Measurements from ENCODE around the gene TMEM271. TPM values are rescaled to one million over a fixed set of nuclear protein-coding genes. Genes with fewer than 3 reads are reported as not detected.
"Not testable (repeated sequence)": the region's sequence is repeated elsewhere in the genome, so short reads cannot be mapped to it uniquely, and the experiment has no call there.

Gene TMEM271
- total and polyA plus RNA-seq, 10 of the 15 experiments (the other 5 are each of a cell fraction or from before 2014, with no cell fraction given) = not detected

DNA sequence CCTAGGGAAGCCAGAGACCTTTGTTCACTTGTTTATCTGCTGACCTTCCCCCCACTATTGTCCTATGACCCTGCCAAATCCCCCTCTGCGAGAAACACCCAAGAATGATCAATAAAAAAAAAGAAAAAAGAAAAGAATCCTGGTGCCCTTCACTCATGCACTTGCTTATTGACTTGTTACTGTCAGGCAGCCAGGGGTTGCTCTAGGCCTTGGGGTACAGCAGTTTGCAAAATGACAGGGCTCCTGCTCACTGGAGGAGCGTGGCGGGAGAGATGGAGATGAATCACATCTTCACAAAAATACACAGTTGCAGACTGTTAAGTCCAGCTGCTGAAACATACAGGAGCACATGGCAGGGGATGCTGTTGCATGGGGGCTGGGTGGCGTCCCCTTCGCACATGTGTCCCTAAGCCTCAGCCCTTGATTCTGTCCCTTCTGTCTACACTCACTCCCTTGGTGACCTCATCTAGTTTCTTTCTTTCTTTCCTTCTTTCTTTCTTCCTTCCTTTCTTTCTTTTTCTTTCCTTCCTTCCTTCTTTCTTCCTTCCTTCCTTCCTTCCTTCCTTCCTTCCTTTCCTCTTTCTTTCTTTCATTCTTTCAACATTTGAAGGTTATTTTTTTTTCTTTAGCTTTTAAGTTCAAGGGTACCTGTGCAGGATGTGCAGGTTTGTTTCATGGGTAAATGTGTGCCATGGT lies 16.9 kb upstream of the TMEM271 start:
- DNase-seq (ENCODE audit: low read depth, low spot score) = no peak
- POLR2A ChIA-PET = no interaction called here
- no TSS peak for BruUV-seq (replicated peaks)
- CTCF ChIA-PET = no interaction called here
- RAD21 ChIA-PET (ENCODE audit: unreplicated experiment) = no interaction called here
- SMC1A ChIA-PET (ENCODE audit: uncharacterized antibody, unreplicated experiment) = interaction anchor here (0.7 kb wide), 1 partner anchor 38 kb away, joined by 3 read pairs; no protein-coding TSS in a partner anchor
- intact Hi-C loops (cut with micrococcal nuclease; ENCODE audit: unreplicated experiment) = no loop called here
- Histone ChIP-seq H3K36me3 (ENCODE audit: control insufficient read depth in 2 of 2, insufficient read depth in 2 of 2, low read length in 1 of 2) (no peaks in the 10 kb centered on the region), H3K79me2 (ENCODE audit: control insufficient read depth, insufficient read depth, low read length) (no peaks in the 10 kb centered on the region), H3K27me3 (replicated peaks in 1 of 2; ENCODE audit: control insufficient read depth in 2 of 2, insufficient read depth in 2 of 2, low read length in 1 of 2) (no peaks in the 10 kb centered on the region), H3K9me3 (replicated peaks; ENCODE audit: control insufficient read depth, insufficient read depth, low read length) (no peaks in the 10 kb centered on the region; the same call in 2 of the 3 replicates), H3K27ac (ENCODE audit: control insufficient read depth, insufficient read depth) (no peak overlapping the region), H3K9ac (ENCODE audit: control insufficient read depth, insufficient read depth, low read length) (no peak overlapping the region), H2AFZ (ENCODE audit: control insufficient read depth, low read depth, low read length) (no peak overlapping the region), H4K20me1 (ENCODE audit: control insufficient read depth, insufficient read depth) (no peaks in the 10 kb centered on the region), H3K4me3 (no peak overlapping the region), H3K4me1 (ENCODE audit: control insufficient read depth, insufficient read depth, low read length) (no peaks in the 10 kb centered on the region), H3K4me2 (ENCODE audit: control insufficient read depth, insufficient read depth) (no peak overlapping the region)
- 23% methylated on average over 5 of the region's 5 CpGs for WGBS (ENCODE audit: insufficient coverage, insufficient replicate concordance, low lambda C conversion rate, missing lambda C conversion rate)
- TF ChIP-seq SIX5 (IDR thresholded peaks at IDR 0.05; ENCODE audit: low read depth, low read length, severe bottlenecking) = no peak
- no peak for TF ChIP-seq YY1 (IDR thresholded peaks at IDR 0.05; ENCODE audit: low read depth, low read length)
- TF ChIP-seq CBX5 (IDR thresholded peaks at IDR 0.05; ENCODE audit: low read depth) = no peak
- no peak for TF ChIP-seq PKNOX1 (IDR thresholded peaks at IDR 0.05)
- TF ChIP-seq MXI1 (IDR thresholded peaks at IDR 0.05; ENCODE audit: low read depth, low read length) = no peak
- TF ChIP-seq PAX5 (IDR thresholded peaks at IDR 0.05; ENCODE audit: borderline replicate concordance, low read depth, low read length) = no peak
- TF ChIP-seq SREBF1 (IDR thresholded peaks at IDR 0.05; ENCODE audit: low read length) = no peak
- TF ChIP-seq RB1 (IDR thresholded peaks at IDR 0.05; ENCODE audit: borderline replicate concordance) = no peak
- in situ Hi-C loops (cut with MboI) = no loop called here
- FAIRE-seq = no peak
- no peak for ATAC-seq

DNA sequence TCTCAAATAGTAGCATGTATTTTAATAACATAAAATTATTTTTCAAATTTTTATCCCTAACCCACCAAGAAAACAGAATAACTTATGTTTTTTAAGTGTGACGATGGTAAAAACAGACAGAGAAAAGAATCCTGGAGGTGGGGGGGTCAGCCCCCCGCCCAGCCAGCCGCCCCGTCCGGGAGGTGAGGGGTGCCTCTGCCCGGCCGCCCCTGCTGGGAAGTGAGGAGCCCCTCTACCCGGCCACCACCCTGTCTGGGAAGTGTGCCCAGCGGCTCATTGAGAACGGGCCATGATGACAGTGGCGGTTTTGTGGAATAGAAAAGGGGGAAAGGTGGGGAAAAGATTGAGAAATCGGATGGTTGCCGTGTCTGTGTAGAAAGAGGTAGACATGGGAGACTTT lies 16.1 kb upstream of the TMEM271 start:
- H3K27me3 ChIP-seq (replicated peaks in 1 of 2; ENCODE audit: control insufficient read depth in 2 of 2, insufficient read depth in 2 of 2, low read length in 1 of 2); POLR2A ChIA-PET; H3K36me3 ChIP-seq (ENCODE audit: control insufficient read depth in 2 of 2, insufficient read depth in 2 of 2, low read length in 1 of 2); SMC1A ChIA-PET (ENCODE audit: uncharacterized antibody, unreplicated experiment); H3K4me2 ChIP-seq (ENCODE audit: control insufficient read depth, insufficient read depth); H3K9me3 ChIP-seq (replicated peaks; ENCODE audit: control insufficient read depth, insufficient read depth, low read length); H3K79me2 ChIP-seq (ENCODE audit: control insufficient read depth, insufficient read depth, low read length); H2AFZ ChIP-seq (ENCODE audit: control insufficient read depth, low read depth, low read length); H3K27ac ChIP-seq (ENCODE audit: control insufficient read depth, insufficient read depth); intact Hi-C loops (cut with micrococcal nuclease; ENCODE audit: unreplicated experiment); in situ Hi-C loops (cut with MboI); H3K4me1 ChIP-seq (ENCODE audit: control insufficient read depth, insufficient read depth, low read length); CTCF ChIA-PET; RAD21 ChIA-PET (ENCODE audit: unreplicated experiment); ATAC-seq; DNase-seq (ENCODE audit: low read depth, low spot score); H3K4me3 ChIP-seq; FAIRE-seq; BruUV-seq (replicated peaks); H4K20me1 ChIP-seq (ENCODE audit: control insufficient read depth, insufficient read depth); H3K9ac ChIP-seq (ENCODE audit: control insufficient read depth, insufficient read depth, low read length): not testable (repeated sequence)
- 32% methylated on average over 11 of the region's 13 CpGs for WGBS (ENCODE audit: insufficient coverage, insufficient replicate concordance, low lambda C conversion rate, missing lambda C conversion rate)
